ENCODE data around the gene ZNF423.
"Not testable (repeated sequence)": the region's sequence is repeated elsewhere in the genome, so short reads cannot be mapped to it uniquely, and the experiment has no call there.

The ZNF423 gene

GRCh38 chr16:49855822-49856671 lies at the start of gene ZNF423:
Gene ZNF423 (minus strand): TSS chr16:49856112. CDS start chr16:49855774, 338 bp downstream.
- DNase-seq: no peak

- no peak for DNase-seq
Observed at GRCh38 chr16:49904348-49905062, 48.6 kb upstream of the ZNF423 start.

GRCh38 chr16:49902908-49903307 lies 47.0 kb upstream of the ZNF423 start:
- no peak for DNase-seq

- DNase-seq: no peak
Observed at GRCh38 chr16:49901711-49902110, 45.8 kb upstream of the ZNF423 start.

- no peak for DNase-seq
Observed at GRCh38 chr16:49900875-49901274, 45.0 kb upstream of the ZNF423 start.

- no peak for DNase-seq
Observed at GRCh38 chr16:49899991-49900695, 44.2 kb upstream of the ZNF423 start.

- DNase-seq: no peak
Observed at GRCh38 chr16:49896447-49896964, 40.6 kb upstream of the ZNF423 start.

GRCh38 chr16:49890876-49891275 lies 35.0 kb upstream of the ZNF423 start:
- DNase-seq: no peak

GRCh38 chr16:49889725-49890397 lies 33.9 kb upstream of the ZNF423 start:
- no peak for DNase-seq

- no peak for DNase-seq
Observed at GRCh38 chr16:49886554-49887094, 30.7 kb upstream of the ZNF423 start.

GRCh38 chr16:49884033-49885015 lies 28.4 kb upstream of the ZNF423 start:
- DNase-seq: no peak

- DNase-seq: no peak
Observed at GRCh38 chr16:49883076-49884014, 27.4 kb upstream of the ZNF423 start.

- no peak for DNase-seq
Observed at GRCh38 chr16:49881890-49882289, 26.0 kb upstream of the ZNF423 start.

- DNase-seq: not testable (repeated sequence)
Observed at GRCh38 chr16:49878540-49878939, 22.6 kb upstream of the ZNF423 start.

- DNase-seq: no peak
Observed at GRCh38 chr16:49876716-49877129, 20.8 kb upstream of the ZNF423 start.

GRCh38 chr16:49875806-49876715 lies 20.1 kb upstream of the ZNF423 start:
- no peak for DNase-seq

GRCh38 chr16:49874613-49875237 lies 18.8 kb upstream of the ZNF423 start:
- DNase-seq: no peak

GRCh38 chr16:49871824-49872223 lies 15.9 kb upstream of the ZNF423 start:
- DNase-seq: not testable (repeated sequence)
